Measurements from ENCODE around the gene PALS2.

DNA sequence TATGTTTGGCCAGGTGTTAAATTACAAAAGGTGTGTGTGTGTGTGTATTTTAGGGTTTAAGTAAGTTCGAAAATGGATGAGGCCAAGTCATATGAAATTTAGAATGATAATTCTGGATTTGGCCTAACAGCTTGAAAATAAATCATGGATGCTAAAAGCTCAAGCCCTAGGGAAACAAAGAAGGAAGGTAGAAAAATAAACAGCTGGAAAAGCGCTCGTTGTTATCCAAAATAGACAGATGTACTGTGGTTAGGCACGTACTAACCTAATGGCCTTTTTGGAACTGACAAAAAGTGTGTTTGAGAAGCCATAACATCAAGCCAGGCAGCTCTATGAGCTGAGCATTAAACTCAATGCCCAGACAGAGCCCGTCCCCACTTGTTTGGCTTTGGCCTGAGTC, 17.5 kb upstream of the PALS2 start:
- TF ChIP-seq CTCF (IDR thresholded peaks at IDR 0.05) (no peak), POLR2A (IDR thresholded peaks at IDR 0.05) (no peak)
